ENCODE data around the gene NETO2.

NETO2 gene

DNA sequence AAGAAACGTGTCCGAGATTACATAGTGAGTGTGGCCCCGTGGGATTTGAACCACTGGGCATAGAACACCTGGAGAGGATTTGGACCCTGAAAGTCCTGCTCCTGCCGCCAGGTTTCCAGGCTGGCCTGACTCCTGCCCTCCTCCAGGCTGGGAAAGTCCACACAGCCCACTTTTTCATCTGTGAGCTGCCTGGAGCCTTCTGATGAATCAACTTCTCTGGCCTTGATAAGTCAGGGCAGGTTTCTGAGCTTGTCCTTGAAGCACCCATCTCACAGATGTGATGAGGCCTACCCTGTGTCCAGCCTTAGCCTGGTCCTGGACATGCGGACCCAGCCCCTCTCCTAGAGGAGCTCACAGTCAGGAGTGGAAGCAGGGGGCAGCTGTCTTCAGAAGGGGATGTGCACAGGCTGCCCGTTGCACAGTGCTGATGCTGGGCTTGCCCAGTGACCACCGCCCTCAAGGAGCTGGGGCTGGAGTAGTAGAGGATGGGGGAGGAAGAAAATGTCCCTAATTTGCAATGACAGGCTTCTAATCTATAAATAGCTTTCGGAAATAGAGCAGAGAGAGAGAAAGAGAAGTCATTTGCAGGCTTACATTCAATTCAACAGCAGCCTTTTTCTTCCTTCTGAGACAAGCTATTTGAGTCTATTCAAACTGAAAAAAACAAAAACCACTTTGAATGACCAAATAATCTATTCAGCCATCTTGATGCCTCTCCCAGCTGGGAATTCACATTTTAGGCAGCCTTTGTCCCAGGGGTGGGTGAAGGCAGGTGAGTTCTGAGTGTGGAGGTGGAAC is 96.8 kb downstream of the NETO2 start:
- no peak for DNase-seq (ENCODE audit: low read depth in 2 of 2)

DNA sequence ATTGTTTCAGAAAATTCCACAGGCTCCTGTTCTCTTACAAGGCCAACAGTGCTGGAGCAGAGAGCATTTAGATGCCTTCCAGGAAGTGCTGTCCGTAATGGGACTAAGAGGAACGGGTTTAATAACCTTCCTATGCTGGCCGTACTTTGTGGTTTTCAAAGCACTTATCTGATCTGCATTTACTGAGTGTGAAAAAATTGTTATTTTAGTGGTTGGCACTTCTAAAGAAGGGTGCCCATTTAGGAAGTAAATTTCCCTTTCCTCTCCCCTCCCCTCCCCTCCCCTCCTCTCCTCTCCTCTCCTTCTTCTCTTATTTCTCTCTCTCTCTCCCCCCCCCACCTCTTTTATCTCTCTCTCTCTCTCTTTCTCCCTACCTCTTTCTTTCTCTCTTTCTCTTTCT is 98.3 kb downstream of the NETO2 start:
- no peak for DNase-seq (ENCODE audit: low read depth in 2 of 2)

GRCh38 chr16:47045023-47045422 is 98.7 kb downstream of the NETO2 start:
- DNase-seq (ENCODE audit: low read depth in 2 of 2), result no peak

DNA sequence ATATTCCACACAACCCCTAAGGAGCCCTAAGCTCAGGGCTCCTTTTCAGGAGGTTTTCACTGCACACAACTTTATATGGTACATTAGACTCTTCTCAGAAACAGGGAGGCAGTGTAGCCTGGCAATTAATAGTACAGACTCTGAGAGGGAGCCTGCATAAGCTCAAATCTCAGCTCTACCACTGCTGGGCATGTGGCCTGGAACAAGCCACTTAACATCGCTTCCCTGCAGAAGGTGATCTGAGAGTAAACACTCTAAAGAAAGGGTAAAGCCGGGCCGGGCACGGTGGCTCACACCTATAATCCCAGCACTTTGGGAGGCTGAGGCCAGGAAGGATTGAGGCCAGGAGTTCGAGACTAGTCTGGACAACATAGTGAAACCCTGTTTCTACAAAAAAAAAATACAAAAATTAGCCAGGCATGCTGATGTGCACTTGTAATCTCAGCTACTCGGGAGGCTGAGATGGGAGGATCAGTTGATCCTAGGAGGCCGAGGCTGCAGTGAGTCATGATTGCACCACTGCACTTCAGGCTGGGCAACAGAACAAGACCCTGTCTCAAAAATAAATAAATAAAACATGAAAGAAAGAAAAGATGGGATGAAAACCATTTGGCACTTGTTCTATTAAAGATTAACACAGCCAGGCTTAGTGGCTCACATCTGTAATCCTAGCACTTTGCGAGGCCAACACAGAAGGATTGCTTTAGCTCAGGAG is 99.6 kb downstream of the NETO2 start:
- no peak for DNase-seq (ENCODE audit: low read depth in 2 of 2)

DNA sequence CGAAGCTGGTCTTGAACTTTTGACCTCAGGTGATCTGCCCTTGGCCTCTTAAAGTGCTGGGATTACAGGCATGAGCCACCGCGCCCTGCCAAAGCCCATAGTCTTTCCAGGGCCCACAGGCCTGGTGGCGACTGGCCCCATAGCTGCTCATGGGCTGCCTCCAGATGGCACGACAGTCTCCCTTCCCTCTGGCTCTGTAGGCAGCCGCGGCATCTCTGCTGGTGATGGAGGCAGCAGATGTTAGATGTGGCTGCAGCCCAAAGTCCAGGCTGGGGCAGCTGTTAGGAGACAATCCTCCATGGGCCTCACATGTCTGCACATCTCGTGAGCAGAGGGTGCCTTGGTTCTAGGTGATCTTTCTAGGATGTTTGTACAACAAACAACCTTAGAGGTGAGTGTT is 100.5 kb downstream of the NETO2 start:
- no peak for DNase-seq (ENCODE audit: low read depth in 2 of 2)

DNA sequence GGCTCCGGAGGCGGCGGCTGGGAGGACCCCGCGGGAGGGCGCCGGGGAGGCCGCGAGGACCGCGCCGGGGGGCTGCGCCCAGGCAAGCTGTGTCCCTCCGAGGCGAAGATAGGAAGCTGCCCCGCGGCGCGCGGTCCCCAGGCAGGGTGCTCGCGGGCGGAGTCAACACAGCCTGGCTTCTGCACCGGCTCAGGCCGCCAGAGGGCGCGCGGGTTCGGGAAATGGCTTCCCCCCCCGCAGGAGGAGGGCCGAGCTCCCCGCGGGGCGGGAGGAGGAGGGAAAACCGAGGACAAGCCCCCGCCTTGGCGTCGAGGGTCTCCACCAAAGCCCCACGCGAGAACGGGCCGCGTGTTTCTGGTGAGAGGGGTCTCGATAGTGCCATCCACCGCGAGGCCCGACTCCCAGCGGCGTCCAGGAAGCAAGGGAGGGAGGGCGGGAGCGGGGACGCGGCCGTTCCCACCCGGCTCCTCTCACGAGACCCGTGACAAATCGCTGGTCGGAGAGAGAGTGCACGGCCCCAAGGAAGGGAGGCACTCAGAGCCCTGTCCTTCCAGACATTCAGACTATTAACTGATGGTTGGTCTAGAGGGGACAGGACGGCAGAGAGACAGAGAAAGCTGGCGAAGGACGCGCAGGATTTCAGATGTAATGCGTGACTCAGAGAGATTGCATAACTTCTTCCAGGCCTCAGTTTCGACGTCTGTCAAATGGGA is 105.8 kb downstream of the NETO2 start:
- peak; percentile 45 to 53 for DNase-seq (ENCODE audit: low read depth in 2 of 2)

- peak in 1 of 2 experiments; percentile 4 for DNase-seq (ENCODE audit: low read depth in 2 of 2)
Measured at GRCh38 chr16:47037396-47037745, 106.4 kb downstream of the NETO2 start.

DNA sequence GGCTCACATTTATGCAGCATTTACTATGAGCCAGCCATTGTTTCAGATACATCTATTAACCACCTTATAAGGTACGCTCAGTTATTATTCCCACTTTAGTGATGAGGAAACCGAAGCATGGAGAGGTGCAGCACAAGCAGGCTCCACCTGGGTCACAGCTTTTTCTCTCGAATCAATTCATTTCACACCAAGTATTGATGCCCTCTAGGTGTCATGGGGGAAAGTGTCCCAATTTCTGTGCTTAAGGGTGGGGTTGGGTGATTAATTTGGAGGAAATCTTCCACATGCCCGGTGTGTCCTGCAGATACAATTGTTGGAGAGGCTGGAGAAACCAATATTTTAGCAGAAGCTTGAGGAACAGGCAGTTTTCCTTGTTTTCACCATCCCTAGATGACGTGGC is 107.5 kb downstream of the NETO2 start:
- DNase-seq (ENCODE audit: low read depth in 2 of 2), result no peak

- DNase-seq (ENCODE audit: low read depth in 2 of 2), result no peak
Measured at GRCh38 chr16:47035436-47035835, 108.3 kb downstream of the NETO2 start.

DNA sequence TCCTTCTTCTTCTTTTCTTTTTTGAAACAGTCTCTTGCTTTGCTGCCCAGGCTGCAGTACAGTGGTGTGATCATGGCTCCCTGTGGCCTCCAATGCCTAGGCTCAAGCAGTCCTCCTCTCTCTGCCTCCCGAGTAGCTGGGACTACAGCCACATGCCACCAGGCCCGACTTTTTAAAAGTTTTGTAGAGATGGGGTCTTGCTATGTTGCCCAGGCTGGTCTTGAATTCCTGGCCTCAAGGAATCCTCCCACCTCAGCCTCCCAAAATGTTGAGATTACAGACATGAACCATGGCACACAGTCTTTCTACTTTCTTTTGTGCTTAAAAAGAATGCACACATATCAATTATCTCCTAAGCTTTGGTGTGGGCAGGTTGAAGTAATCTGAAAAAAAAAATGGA is 109.3 kb downstream of the NETO2 start:
- no peak for DNase-seq (ENCODE audit: low read depth in 2 of 2)

DNA sequence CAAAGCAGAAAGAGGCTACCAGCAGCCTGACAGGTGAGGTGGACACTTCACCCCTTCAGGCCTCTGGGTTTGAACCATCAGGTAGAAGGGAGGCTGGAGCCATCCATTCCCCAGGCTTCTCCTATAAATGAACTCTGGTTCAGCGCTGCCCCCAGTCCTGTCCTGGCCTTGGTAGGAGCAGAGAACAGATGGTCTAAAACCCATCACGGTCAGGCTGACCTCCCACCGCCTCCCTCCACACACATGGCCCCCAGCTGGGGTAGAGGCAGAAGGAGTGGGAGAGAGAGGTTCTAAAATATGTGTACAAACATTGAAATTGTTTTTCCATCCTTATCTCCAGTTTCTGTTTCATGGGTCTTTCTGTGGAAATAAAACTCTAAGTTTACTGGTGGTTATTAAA is 110.6 kb downstream of the NETO2 start:
- DNase-seq (ENCODE audit: low read depth in 2 of 2), result no peak

DNA sequence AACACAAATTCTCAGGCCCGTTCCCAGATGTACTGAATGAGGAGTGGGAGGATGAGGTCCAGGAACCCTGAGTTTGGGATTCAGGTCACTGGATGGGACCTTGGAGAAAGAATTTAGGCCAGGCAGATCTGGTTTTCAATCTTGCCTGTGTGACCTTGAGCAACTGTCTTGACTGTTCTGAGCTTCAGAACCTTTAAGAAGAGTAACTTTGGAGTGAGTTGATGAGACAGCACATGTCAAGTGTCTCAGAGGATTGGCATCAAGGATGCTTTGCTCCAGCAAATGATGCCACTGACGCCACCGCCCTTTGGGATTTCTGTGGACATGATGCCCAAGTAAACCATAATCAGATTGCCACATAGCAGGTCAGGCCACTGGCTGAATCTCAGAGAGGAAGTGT is 114.0 kb downstream of the NETO2 start:
- DNase-seq (ENCODE audit: low read depth in 2 of 2), result no peak

DNA sequence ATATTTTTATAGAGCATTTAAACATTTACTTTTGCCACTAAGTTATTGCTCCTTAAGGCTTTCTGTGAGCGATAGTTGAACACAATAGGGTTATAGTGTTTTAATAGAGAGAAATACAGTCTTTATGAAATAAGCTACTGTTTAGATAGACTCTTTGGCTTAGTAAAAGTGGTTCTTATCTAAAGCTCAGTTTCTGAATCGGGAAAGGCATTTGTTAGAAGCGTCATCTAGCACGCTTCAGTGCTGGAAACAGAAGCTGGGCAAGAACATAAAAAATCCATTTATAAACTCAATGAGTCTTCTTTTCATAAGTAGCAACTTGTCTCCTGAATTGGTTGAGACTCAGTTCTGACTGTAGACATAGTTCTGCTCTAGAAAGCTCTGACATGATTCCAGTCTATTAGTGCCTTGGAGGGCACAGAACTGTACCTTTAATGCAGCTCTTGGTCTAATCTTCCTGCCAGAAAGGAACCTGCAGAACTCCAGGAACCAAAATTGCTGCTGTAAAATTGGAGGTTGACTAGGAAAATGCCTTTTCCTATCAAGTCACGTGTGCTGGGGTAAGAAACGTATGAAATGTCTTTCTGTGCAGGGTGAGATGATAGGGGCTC is 114.9 kb downstream of the NETO2 start:
- no peak for DNase-seq (ENCODE audit: low read depth in 2 of 2)
